SK-N-SH treated with all-trans-retinoic acid at 6 μM for 48 hours (cell line): ENCODE data around the gene FLNC.

ENCODE experiments used
- ATAC-seq: fragments of 200-7000 bp; cut with Tn5 transposase; 3 replicates; pipeline ENCODE4 v1.9.1; 2020; ENCODE audit warnings: mild to moderate bottlenecking, moderate library complexity
- BACH2 ChIP-seq: fragments of 250-450 bp; sonication (Bioruptor Pico); IDR thresholded peaks from 2 replicates; pipeline ENCODE4 v1.9.0; 2021; ENCODE audit warnings: mild to moderate bottlenecking, borderline replicate concordance
- CREB5 ChIP-seq: fragments of 250-450 bp; sonication (Bioruptor Pico); IDR thresholded peaks from 2 replicates; pipeline ENCODE4 v1.5.1; 2020; ENCODE audit warnings: low read depth, mild to moderate bottlenecking, moderate library complexity
- CSRNP3 ChIP-seq: fragments of 250-450 bp; sonication (Bioruptor Pico); IDR thresholded peaks from 2 replicates; pipeline ENCODE4 v1.5.1; 2021; ENCODE audit warnings: mild to moderate bottlenecking, moderate library complexity
- ESRRG ChIP-seq: fragments of 250-450 bp; sonication (Bioruptor Pico); IDR thresholded peaks from 2 replicates; pipeline ENCODE4 v1.6.1; 2021; ENCODE audit warnings: mild to moderate bottlenecking
- GLIS3 ChIP-seq: fragments of 250-450 bp; sonication (Bioruptor Pico); IDR thresholded peaks from 2 replicates; pipeline ENCODE4 v1.5.0; 2020; ENCODE audit warnings: mild to moderate bottlenecking, moderate library complexity
- PATZ1 ChIP-seq: fragments of 250-450 bp; sonication (Bioruptor Pico); IDR thresholded peaks from 2 replicates; pipeline ENCODE4 v1.8.0; 2020; ENCODE audit warnings: mild to moderate bottlenecking, moderate library complexity, borderline replicate concordance
- POU6F1 ChIP-seq: fragments of 250-450 bp; sonication (Bioruptor Pico); IDR thresholded peaks from 2 replicates; pipeline ENCODE4 v1.8.0; 2021; ENCODE audit warnings: low read depth, mild to moderate bottlenecking, moderate library complexity, borderline replicate concordance
- PPARA ChIP-seq: fragments of 250-450 bp; sonication (Bioruptor Pico); IDR thresholded peaks from 2 replicates; pipeline ENCODE4 v1.5.0; 2020; ENCODE audit warnings: mild to moderate bottlenecking, borderline replicate concordance
- RARB ChIP-seq: fragments of 250-450 bp; sonication (Bioruptor Pico); IDR thresholded peaks from 2 replicates; pipeline ENCODE4 v1.8.0; 2021; ENCODE audit warnings: mild to moderate bottlenecking, moderate library complexity
- SNAI2 ChIP-seq: fragments of 250-450 bp; sonication (Bioruptor Pico); IDR thresholded peaks from 2 replicates; pipeline ENCODE4 v1.5.0; 2020; ENCODE audit warnings: mild to moderate bottlenecking, moderate library complexity
- TCF4 ChIP-seq: fragments of 250-450 bp; sonication (Bioruptor Pico); IDR thresholded peaks from 2 replicates; pipeline ENCODE4 v1.8.0; 2021; ENCODE audit warnings: mild to moderate bottlenecking, moderate library complexity, borderline replicate concordance
- TOX ChIP-seq: fragments of 250-450 bp; sonication (Bioruptor Pico); IDR thresholded peaks from 2 replicates; pipeline ENCODE4 v1.8.0; 2021; ENCODE audit warnings: mild to moderate bottlenecking, moderate library complexity, borderline replicate concordance
- TSHZ2 ChIP-seq: fragments of 250-450 bp; sonication (Bioruptor Pico); IDR thresholded peaks from 2 replicates; pipeline ENCODE4 v1.5.0; 2020; ENCODE audit warnings: mild to moderate bottlenecking, moderate library complexity
- ZC3H10 ChIP-seq: fragments of 250-450 bp; sonication (Bioruptor Pico); IDR thresholded peaks from 2 replicates; pipeline ENCODE4 v1.5.1; 2021; ENCODE audit warnings: mild to moderate bottlenecking, moderate library complexity
- ZFP30 ChIP-seq: fragments of 450-650 bp; formaldehyde crosslinking; IDR thresholded peaks from 2 replicates; pipeline ENCODE4 v1.5.0; 2022; ENCODE audit warnings: mild to moderate bottlenecking, moderate library complexity
- ZNF70 ChIP-seq: fragments of 450-650 bp; formaldehyde crosslinking; IDR thresholded peaks from 2 replicates; pipeline ENCODE4 v1.5.0; 2020; ENCODE audit warnings: mild to moderate bottlenecking, moderate library complexity

Gene FLNC

GRCh38 chr7:128891110-128891941, 61.1 kb downstream of the FLNC start:
- peak; percentile 33 for ATAC-seq

GRCh38 chr7:128891942-128892269, 61.7 kb downstream of the FLNC start:
- TF ChIP-seq CSRNP3 (CRISPR knock-in tag) (no peak), PPARA (no peak), TOX (no peak), TSHZ2 (CRISPR knock-in tag) (no peak), ZC3H10 (CRISPR knock-in tag) (no peak), BACH2 (no peak), ZFP30 (CRISPR knock-in tag) (no peak), ZNF70 (CRISPR knock-in tag) (no peak), TCF4 (CRISPR knock-in tag) (no peak), SNAI2 (no peak), RARB (CRISPR knock-in tag) (no peak), GLIS3 (no peak)
- TF ChIP-seq, all 23 proteins: peak for 0
- no peak for ATAC-seq

More at GRCh38 chr7:128891110-128891941, 61.1 kb downstream of the FLNC start:
- no peak for TF ChIP-seq ESRRG (CRISPR knock-in tag)
- no peak for TF ChIP-seq CREB5
- no peak for TF ChIP-seq POU6F1 (CRISPR knock-in tag)
- TF ChIP-seq ZFP30 (CRISPR knock-in tag), result no peak

GRCh38 chr7:128892521-128893250, 62.5 kb downstream of the FLNC start:
- ATAC-seq, result no peak
- no peak for TF ChIP-seq POU6F1 (CRISPR knock-in tag)
- TF ChIP-seq TSHZ2 (CRISPR knock-in tag), result no peak
- no peak for TF ChIP-seq PATZ1
- TF ChIP-seq CREB5, result no peak
